Peyer's patch (tissue), 4 donors: Measurements from ENCODE around the gene RPS6KB2. TPM values are rescaled to one million over a fixed set of nuclear protein-coding genes. Genes with fewer than 3 reads are reported as not detected.
A peak's percentile ranks its signal among the peaks of the same experiment; 100 is the strongest.

Experiments
- DNase-seq, 3 donors: peaks; one replicate each; pipeline ENCODE4 v3.0.0-alpha.2; 2017 to 2019
- H3K27ac ChIP-seq, 4 donors: fragments of 200-600 bp; sonication (generic); one replicate each; pipeline ENCODE4 v1.5.1; 2016 to 2019
- H3K27me3 ChIP-seq, 2 donors: fragments of 200-600 bp; sonication (generic); one replicate each; pipeline ENCODE4 v1.5.1; 2019
- H3K36me3 ChIP-seq, 3 donors: fragments of 200-600 bp; sonication (generic); one replicate each; pipeline ENCODE4 v1.5.1; 2016 to 2019
- H3K4me1 ChIP-seq, 4 donors: fragments of 200-600 bp; sonication (generic); one replicate each; pipeline ENCODE4 v1.5.1; 2016 to 2019
- H3K4me3 ChIP-seq, 4 donors: fragments of 200-600 bp; sonication (generic); 1 replicate in 3 of 4; 2 replicates in 1 of 4; pipeline ENCODE4 v1.5.1; 2016 to 2019; ENCODE audit warnings: mild to moderate bottlenecking in 1 of 4
- H3K9me3 ChIP-seq, 4 donors: fragments of 200-600 bp; sonication (generic); one replicate each; pipeline ENCODE4 v1.5.1; 2016 to 2019; ENCODE audit warnings: mild to moderate bottlenecking in 1 of 4
- POLR2A ChIP-seq, 2 donors: fragments of 450-650 bp; IDR thresholded peaks; one replicate each; pipeline ENCODE4 v1.5.1; 2017; ENCODE audit warnings: antibody characterized with exemption in 2 of 2, mild to moderate bottlenecking in 2 of 2, moderate library complexity in 2 of 2
- total RNA-seq, 4 donors: library from RNA; depleted of rRNA; stranded (reverse); fragments of >200 nt; gene quantifications; one replicate each; pipeline ENCODE4 v1.1.0, GENCODE V29; 2016
- TF ChIP-seq, protein P1 (sequence below), 6 experiments: fragments of 450-650 bp in 4 of 6; fragments of 200-600 bp in 2 of 6; sonication (generic) in 1 of 6; IDR thresholded peaks; one replicate each; pipeline ENCODE4 v1.5.1; 2017 to 2019; ENCODE audit warnings: antibody characterized with exemption in 6 of 6, mild to moderate bottlenecking in 3 of 6, moderate library complexity in 1 of 6

RPS6KB2 gene
- total RNA-seq, 4 donors from 2014 or later, result 58.0 to 88.3 (median 63.5) TPM

DNA sequence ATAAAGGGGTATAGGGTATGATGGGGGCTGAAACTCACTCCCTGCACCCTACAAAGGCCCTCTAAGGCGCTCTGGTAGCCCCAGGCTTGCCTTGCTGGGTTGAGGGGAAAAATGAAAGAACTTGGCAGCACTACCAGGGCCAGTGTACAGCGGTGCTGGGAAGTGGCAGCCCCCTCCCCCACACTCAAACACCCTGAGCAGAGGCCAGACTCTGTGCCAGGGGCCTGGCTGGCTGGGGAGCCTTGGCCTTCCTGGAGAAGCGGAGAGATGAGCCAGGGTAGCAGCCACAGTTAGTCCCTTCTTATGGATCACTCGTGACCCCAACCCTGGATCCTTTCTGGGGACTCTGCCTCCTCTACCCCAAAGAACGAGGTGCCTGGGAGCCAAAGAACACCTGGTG lies 38.1 kb downstream of the RPS6KB2 start:
- Histone ChIP-seq H3K27ac (peak overlapping the region in 1 of 4 donors; percentile 95), H3K27me3 (no peaks in the 10 kb centered on the region), H3K4me1 (peaks cover 0 to 34% (median 13%) of the 10 kb centered on the region in 4 donors)

DNA sequence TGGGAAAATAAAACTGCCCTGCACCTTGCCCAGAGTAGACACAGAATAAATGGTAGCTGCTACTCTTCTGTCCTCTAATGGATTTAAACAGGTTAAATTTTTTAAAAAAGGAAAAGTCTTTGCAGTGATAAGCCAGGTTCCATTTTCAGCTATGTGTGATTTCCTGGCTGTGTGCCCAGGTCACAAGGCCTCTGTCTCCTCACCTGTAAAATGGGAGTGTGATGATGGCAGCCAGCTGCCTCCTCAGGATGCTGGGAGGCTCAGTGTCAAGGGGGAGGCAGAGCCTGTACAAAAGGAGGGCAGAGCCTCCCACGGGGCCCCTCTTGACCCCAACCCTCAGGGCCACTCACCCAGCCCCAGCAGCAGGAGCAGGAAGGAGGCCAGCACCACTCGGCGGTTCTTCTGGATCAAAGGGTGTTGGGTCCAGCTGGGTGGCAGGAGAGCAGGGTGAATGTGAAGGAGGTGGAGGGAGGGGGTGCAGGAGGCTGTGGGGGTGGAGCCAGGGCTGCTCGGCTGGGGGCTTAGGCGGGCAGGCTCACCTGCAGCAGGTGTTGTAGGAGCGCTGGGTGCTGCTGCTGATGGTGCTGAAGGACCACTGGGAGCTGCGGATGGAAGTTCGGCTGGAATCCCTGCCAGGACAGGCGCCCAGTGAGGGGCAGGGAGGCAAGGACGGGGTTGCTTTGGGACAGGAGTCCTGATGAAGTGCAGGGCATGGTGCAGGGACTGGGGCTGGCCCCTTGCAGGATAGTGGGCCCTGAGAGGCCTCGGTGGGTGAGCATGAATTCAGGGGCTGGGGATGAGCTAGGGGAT lies 38.9 kb downstream of the RPS6KB2 start:
- peaks cover 0 to 34% (median 13%) of the 10 kb centered on the region in 4 donors for H3K4me1 ChIP-seq
- H3K4me3 ChIP-seq, result peak overlapping the region in 1 of 4 donors; percentile 95
- H3K9me3 ChIP-seq, result no peaks in the 10 kb centered on the region
- no peaks in the 10 kb centered on the region for H3K27me3 ChIP-seq
- H3K36me3 ChIP-seq, result no peaks in the 10 kb centered on the region
- H3K27ac ChIP-seq, result peak overlapping the region in 2 of 4 donors; percentile 91 to 95
- DNase-seq, result no peak
- TF ChIP-seq, protein P1, sequence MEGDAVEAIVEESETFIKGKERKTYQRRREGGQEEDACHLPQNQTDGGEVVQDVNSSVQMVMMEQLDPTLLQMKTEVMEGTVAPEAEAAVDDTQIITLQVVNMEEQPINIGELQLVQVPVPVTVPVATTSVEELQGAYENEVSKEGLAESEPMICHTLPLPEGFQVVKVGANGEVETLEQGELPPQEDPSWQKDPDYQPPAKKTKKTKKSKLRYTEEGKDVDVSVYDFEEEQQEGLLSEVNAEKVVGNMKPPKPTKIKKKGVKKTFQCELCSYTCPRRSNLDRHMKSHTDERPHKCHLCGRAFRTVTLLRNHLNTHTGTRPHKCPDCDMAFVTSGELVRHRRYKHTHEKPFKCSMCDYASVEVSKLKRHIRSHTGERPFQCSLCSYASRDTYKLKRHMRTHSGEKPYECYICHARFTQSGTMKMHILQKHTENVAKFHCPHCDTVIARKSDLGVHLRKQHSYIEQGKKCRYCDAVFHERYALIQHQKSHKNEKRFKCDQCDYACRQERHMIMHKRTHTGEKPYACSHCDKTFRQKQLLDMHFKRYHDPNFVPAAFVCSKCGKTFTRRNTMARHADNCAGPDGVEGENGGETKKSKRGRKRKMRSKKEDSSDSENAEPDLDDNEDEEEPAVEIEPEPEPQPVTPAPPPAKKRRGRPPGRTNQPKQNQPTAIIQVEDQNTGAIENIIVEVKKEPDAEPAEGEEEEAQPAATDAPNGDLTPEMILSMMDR (IDR thresholded peaks at IDR 0.05), result no peak
- TF ChIP-seq POLR2A (IDR thresholded peaks at IDR 0.05), result no peak

More for the DNA sequence above, 38.1 kb downstream of the RPS6KB2 start:
- no peak for DNase-seq
- Histone ChIP-seq H3K4me3 (no peak overlapping the region), H3K36me3 (no peaks in the 10 kb centered on the region), H3K9me3 (no peaks in the 10 kb centered on the region)
- TF ChIP-seq, protein P1 (IDR thresholded peaks at IDR 0.05), result no peak
- no peak for TF ChIP-seq POLR2A (IDR thresholded peaks at IDR 0.05)

DNA sequence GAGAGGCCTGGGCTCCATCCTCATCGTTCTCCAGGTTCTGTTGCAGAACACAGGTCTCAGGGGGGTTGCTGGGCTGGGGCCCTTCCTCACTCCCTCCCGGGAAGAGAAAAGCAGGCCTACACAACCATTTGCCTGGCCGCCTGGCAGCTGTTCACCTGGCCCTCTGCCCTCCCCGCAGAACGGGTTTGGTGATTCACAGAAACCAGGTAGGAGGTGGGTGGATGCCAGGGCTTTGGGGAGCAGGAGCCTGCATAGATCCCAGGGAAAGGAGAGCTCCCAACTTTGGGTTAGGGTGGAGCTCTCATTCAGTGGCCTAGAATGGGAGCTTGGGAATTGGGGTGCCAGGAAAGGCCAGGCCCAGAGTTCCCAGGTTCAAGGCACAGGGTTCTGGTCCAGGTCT lies 39.8 kb downstream of the RPS6KB2 start:
- H3K9me3 ChIP-seq, result no peaks in the 10 kb centered on the region
- peak overlapping the region; percentile 64 to 98 (median 92) for H3K4me3 ChIP-seq
- TF ChIP-seq POLR2A (IDR thresholded peaks at IDR 0.05), result no peak
- TF ChIP-seq, protein P1 (IDR thresholded peaks at IDR 0.05), result no peak
- peak in 2 of 3 donors; percentile 70 to 74 for DNase-seq
- peak overlapping the region; percentile 82 to 95 (median 88) for H3K27ac ChIP-seq
- no peaks in the 10 kb centered on the region for H3K36me3 ChIP-seq
- peaks cover 0 to 34% (median 13%) of the 10 kb centered on the region in 4 donors for H3K4me1 ChIP-seq
- H3K27me3 ChIP-seq, result no peaks in the 10 kb centered on the region

DNA sequence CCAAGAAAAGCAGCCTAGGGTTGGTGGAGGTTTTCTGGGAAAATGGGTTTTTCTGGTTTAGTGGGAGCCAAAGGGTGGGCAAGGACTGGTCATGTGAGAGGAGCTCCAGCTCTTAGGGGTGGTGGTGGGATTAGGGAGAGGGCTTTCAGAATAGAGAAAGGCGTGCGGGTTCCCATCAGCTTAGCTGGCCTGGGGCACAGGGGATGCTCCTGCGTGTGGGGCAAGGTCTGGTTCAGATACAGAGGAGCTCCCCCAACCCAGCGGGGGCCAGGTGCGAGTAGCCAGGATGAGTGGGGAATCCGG lies 40.1 kb downstream of the RPS6KB2 start:
- Histone ChIP-seq H3K36me3 (no peaks in the 10 kb centered on the region), H3K27ac (peak overlapping the region; percentile 82 to 95 (median 88)), H3K4me3 (peak overlapping the region; percentile 64 to 98 (median 92)), H3K9me3 (no peaks in the 10 kb centered on the region), H3K4me1 (peaks cover 0 to 34% (median 13%) of the 10 kb centered on the region in 4 donors), H3K27me3 (no peaks in the 10 kb centered on the region)
- TF ChIP-seq, protein P1 (IDR thresholded peaks at IDR 0.05), result no peak
- TF ChIP-seq POLR2A (IDR thresholded peaks at IDR 0.05), result no peak
- no peak for DNase-seq

DNA sequence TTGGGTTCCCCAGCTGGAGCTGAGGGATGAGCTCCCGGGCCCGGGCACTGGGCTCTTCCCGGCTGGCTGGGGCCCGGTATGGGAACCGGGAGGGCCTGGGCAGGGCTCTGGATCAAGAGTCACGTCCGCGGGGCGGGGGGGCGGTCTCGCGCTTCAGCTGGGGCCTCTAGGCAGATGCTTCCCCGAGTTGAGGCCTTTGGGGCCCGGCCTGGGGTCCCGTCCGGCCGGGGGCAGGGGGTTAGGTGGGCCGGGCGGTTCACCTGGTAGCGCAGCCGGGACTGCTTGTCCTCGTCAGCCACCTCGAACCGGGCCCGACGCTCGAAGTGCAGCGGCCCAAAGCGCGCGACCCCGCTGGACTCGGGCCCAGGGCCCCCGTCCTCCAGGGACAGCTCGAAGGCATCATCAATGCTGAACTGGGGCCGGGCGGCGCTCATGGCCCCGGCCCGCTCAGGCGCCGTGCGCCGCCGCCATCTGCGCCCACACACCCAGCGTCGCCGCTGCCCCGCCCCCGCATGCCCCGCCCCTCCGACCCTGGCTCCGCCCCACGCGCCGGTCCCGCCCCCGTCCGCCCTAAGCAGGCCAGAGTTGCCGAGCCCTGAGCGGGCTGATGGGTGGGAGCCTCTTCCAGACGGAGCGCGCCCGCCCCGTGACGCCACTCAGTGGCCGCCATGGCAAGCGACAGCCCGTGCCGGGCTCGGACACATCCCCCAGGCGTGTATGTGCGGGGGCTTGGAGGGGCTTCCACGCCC lies 40.6 kb downstream of the RPS6KB2 start, which contains the start of gene TMEM134:
Gene TMEM134 (minus strand): TSS at position 493 of the 749 bp plus-strand sequence. CDS start 59 bp downstream, at position 434.
- no peaks in the 10 kb centered on the region for H3K27me3 ChIP-seq
- H3K27ac ChIP-seq, result peak within 1 kb of the TSS; percentile 82 to 95 (median 88)
- DNase-seq, result peak; percentile 93 to 96 (median 95)
- H3K4me3 ChIP-seq, result peak within 1 kb of the TSS; percentile 64 to 98 (median 92)
- TF ChIP-seq, protein P1 (IDR thresholded peaks at IDR 0.05), result peak; percentile 50 to 69 (median 60)
- TF ChIP-seq POLR2A (IDR thresholded peaks at IDR 0.05), result peak; percentile 73 to 78
- no peaks in the 10 kb centered on the region for H3K9me3 ChIP-seq
- no peaks in the 10 kb centered on the region for H3K36me3 ChIP-seq
- H3K4me1 ChIP-seq, result peaks cover 0 to 30% (median 11%) of the 10 kb centered on the region in 4 donors
